Measurements from ENCODE around the gene ACR.

ACR gene

DNA sequence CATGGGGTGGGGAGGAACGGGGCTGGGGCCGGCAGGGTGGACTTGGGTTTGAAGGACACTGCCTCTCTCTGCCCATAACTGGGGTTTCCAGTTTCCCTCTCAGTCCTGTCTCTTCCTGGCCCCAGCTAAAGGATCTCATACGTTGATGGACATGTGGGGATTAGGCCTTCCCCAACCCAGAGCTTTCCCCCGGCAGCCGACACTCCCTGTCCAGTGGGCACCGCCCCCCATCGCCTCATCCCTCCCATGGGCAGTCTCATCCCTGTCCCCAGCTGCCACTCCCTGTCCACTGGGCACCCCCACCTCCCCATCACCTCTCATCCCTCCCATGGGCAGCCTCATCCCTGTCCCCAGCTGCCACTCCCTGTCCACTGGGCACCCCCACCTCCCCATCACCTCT, 22.2 kb upstream of the ACR start:
- TF ChIP-seq, protein P1, sequence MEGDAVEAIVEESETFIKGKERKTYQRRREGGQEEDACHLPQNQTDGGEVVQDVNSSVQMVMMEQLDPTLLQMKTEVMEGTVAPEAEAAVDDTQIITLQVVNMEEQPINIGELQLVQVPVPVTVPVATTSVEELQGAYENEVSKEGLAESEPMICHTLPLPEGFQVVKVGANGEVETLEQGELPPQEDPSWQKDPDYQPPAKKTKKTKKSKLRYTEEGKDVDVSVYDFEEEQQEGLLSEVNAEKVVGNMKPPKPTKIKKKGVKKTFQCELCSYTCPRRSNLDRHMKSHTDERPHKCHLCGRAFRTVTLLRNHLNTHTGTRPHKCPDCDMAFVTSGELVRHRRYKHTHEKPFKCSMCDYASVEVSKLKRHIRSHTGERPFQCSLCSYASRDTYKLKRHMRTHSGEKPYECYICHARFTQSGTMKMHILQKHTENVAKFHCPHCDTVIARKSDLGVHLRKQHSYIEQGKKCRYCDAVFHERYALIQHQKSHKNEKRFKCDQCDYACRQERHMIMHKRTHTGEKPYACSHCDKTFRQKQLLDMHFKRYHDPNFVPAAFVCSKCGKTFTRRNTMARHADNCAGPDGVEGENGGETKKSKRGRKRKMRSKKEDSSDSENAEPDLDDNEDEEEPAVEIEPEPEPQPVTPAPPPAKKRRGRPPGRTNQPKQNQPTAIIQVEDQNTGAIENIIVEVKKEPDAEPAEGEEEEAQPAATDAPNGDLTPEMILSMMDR (IDR thresholded peaks at IDR 0.05; ENCODE audit: control extremely low read depth, extremely low read depth, low read depth, missing control alignments): no peak
- ChIA-PET CTCF (no interaction called here), POLR2A (no interaction called here)
- no peak for DNase-seq (ENCODE audit: extremely low spot score)

DNA sequence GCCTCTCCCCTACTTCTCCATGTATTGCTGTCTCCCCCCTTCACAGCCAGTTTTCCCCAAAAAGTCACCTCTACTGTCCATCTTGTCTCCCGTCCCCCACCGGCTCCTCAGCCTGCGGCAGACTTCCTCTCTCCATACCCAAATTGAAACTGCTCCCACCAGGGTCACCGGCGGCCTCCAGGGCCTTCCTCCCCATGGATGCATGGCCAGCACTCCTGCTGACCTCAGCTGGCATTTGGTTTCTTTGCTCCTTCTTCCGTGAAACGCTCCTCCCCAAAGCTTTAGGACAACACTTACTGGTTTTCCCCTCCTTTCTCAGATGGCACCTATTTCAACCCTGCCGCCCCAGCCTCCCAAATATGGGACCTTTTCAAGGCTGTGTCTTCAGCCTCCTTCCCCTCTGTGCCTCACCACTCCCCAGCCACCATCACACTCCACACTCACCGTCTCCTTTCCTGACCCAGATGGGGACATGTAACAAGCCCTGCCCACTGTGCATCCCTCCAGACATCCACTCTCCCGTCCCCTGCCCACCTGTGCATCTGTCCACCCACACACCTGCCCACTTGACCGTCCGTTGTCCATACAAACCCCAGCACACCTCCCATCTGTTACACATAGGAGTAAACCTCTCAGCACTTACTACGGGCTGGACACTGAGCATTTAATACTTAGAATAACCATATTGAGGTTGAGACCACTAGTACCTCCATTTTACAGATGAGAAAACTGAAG, 21.5 kb upstream of the ACR start:
- TF ChIP-seq, protein P1 (IDR thresholded peaks at IDR 0.05; ENCODE audit: control extremely low read depth, extremely low read depth, low read depth, missing control alignments): no peak
- DNase-seq (ENCODE audit: extremely low spot score): no peak
- POLR2A ChIA-PET: no interaction called here
- CTCF ChIA-PET: interaction anchor here (1.7 kb wide), 1 partner anchor 11 kb away, joined by 3 read pairs; no protein-coding TSS in a partner anchor

GRCh38 chr22:50717709-50718351, 20.2 kb upstream of the ACR start:
- ChIA-PET POLR2A (no interaction called here), CTCF (interaction anchor here (1.7 kb wide), 1 partner anchor 10 kb away, joined by 3 read pairs; no protein-coding TSS in a partner anchor)
- TF ChIP-seq, protein P1 (IDR thresholded peaks at IDR 0.05; ENCODE audit: control extremely low read depth, extremely low read depth, low read depth, missing control alignments): no peak

DNA sequence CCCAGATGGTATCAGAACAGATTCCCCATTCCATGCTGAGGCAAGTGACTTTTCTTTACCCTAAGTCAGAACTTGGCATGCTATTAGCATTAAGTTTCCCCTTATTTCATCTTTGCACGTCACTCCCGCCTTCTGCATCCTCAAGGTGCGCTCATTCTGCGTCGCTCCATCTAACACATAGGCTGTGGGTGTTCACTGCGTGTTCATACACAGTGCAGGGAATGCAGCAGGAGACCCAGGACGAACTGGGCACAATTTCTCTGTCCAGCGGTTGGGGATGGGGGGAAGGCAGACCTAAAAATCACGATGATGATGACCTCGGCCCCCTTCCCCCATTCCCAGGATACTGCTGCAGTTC, 19.7 kb upstream of the ACR start:
- no peak for DNase-seq (ENCODE audit: extremely low spot score)
- ChIA-PET CTCF (interaction anchor here (1.7 kb wide), 1 partner anchor 9 kb away, joined by 3 read pairs; no protein-coding TSS in a partner anchor), POLR2A (no interaction called here)
- TF ChIP-seq, protein P1 (IDR thresholded peaks at IDR 0.05; ENCODE audit: control extremely low read depth, extremely low read depth, low read depth, missing control alignments): no peak

More at GRCh38 chr22:50717709-50718351, 20.2 kb upstream of the ACR start:
- DNase-seq (ENCODE audit: extremely low spot score): no peak

DNA sequence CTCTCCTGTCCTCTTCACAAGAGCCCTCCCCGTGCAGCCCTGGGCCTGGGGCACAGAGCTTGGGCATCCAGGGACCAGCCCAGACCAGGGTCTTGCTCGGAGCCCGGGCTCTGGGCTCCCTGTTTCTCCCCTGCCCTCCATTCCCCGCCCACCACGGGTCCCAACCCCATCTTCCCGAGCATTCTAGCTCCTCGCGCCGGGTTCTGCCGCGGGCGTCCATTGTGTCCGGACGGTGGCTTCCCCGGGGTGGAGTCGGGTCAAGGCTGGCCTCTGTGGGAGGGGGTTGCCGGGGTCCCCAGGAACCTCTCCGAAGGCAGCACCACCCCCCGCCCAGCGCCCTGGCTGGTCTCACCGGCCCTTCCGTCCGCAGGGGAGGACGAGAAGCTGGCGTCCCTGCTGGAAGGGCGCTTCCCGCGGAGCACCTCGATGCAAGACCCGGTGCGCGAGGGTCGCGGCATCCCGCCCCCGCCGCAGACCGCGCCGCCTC, 18.1 kb upstream of the ACR start:
- TF ChIP-seq, protein P1 (IDR thresholded peaks at IDR 0.05; ENCODE audit: control extremely low read depth, extremely low read depth, low read depth, missing control alignments): no peak
- ChIA-PET CTCF (no interaction called here), POLR2A (no interaction called here)
- no peak for DNase-seq (ENCODE audit: extremely low spot score)

DNA sequence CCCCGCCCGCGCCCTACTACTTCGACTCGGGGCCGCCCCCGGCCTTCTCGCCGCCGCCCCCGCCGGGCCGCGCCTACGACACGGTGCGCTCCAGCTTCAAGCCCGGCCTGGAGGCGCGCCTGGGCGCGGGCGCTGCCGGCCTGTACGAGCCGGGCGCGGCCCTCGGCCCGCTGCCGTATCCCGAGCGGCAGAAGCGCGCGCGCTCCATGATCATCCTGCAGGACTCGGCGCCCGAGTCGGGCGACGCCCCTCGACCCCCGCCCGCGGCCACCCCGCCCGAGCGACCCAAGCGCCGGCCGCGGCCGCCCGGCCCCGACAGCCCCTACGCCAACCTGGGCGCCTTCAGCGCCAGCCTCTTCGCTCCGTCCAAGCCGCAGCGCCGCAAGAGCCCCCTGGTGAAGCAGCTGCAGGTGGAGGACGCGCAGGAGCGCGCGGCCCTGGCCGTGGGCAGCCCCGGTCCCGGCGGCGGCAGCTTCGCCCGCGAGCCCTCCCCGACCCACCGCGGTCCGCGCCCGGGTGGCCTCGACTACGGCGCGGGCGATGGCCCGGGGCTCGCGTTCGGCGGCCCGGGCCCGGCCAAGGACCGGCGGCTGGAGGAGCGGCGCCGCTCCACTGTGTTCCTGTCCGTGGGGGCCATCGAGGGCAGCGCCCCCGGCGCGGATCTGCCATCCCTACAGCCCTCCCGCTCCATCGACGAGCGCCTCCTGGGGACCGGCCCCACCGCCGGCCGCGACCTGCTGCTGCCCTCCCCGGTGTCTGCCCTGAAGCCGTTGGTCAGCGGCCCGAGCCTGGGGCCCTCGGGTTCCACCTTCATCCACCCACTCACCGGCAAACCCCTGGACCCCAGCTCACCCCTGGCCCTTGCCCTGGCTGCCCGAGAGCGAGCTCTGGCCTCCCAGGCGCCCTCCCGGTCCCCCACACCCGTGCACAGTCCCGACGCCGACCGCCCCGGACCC, 17.4 kb upstream of the ACR start:
- POLR2A ChIA-PET: no interaction called here
- no peak for DNase-seq (ENCODE audit: extremely low spot score)
- CTCF ChIA-PET: no interaction called here
- TF ChIP-seq, protein P1 (IDR thresholded peaks at IDR 0.05; ENCODE audit: control extremely low read depth, extremely low read depth, low read depth, missing control alignments): no peak
